ENCODE results near the gene IRS1.

IRS1 gene

GRCh38 chr2:226791487-226792081 is 8.0 kb downstream of the IRS1 start:
- peak; percentile 65 to 84 (median 75) for DNase-seq (ENCODE audit: low read depth in 2 of 3, low spot score in 2 of 3)

DNA sequence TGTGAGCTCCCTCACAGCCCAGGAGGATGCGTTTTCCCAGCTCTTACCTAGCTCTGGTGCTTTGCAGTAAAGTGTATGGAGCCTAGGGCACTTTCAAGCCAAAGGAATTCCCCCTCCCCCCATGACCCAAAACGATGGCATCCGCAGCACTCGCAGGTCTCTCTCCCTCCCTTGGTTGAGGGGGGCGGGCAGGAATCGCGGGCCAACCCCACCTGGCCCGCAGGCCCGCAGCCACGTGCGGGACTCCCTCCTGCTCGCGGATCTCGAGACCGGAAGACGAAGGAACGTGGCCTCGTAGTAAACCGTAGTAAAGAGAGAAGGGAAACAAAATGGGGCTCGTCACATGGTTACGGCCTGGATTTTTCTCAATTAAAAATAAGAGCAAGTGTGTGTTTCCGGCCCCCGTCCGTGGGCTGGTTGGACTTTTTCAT is 8.5 kb downstream of the IRS1 start:
- DNase-seq (ENCODE audit: low read depth in 2 of 3, low spot score in 2 of 3) = peak in 1 of 3 experiments; percentile 37

DNA sequence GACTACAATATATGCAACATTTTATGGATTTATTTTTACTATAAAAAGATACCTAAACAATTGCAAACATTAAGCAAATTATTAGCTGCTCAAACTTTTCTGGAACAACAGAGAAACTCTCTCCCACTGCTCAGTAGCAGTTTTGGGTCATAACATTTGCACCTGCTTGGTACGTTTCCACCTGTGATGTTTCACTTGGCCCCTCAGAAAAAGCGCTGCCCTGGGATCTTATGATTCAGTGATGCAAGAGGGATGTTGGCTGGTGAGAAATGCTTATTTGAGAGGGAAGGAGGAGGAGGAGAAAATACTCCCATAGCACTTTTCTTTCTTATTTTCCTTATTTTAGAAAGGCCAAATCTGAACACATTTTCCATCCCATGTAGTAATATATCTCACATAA is 9.2 kb downstream of the IRS1 start:
- no peak for DNase-seq (ENCODE audit: low read depth in 2 of 3, low spot score in 2 of 3)

DNA sequence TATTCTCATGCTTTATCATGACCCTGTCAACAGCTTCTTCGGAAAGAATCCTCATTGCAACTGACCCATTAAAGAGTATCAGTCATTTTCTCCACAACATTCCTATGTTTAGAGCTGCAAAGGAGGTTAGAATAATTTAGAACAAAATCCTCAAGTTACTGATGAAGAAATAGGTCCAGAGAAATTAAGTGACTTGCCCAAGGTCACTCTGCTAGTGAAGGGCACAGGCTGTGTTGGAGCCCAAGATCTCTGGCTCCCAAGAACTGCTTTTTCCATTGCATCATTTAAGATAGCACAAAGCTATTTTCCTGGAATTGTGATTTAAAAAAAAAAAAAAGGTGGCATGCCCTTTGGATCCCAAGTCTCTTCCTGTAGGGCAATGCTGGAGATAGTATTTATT is 9.6 kb downstream of the IRS1 start:
- no peak for DNase-seq (ENCODE audit: low read depth in 2 of 3, low spot score in 2 of 3)

GRCh38 chr2:226788881-226789490 is 10.6 kb downstream of the IRS1 start:
- no peak for DNase-seq (ENCODE audit: low read depth in 2 of 3, low spot score in 2 of 3)

DNA sequence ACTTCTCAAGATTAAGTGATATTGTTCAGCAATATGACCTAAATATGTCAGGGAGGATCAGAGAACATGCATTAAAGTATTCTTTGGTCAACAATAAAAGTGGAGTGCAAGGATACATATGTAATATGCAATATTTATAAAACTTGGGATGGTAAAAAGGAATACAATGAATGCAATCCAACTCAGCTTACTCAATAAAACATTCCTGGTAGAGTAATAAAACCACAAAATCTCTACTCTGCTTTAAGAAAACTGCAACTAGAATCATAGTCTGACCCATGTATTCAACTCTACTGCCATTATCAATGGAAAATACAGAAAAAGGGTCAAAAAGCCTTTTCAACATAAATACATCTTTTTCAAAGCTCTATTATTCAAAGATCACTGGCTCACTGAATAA is 11.6 kb downstream of the IRS1 start:
- no peak for DNase-seq (ENCODE audit: low read depth in 2 of 3, low spot score in 2 of 3)

- no peak for DNase-seq (ENCODE audit: low read depth in 2 of 3, low spot score in 2 of 3)
These were observed 15.7 kb downstream of the IRS1 start for GRCh38 chr2:226783885-226784284.

GRCh38 chr2:226782092-226782713 is 17.4 kb downstream of the IRS1 start:
- DNase-seq (ENCODE audit: low read depth in 2 of 3, low spot score in 2 of 3) = no peak

GRCh38 chr2:226780431-226780830 is 19.2 kb downstream of the IRS1 start:
- no peak for DNase-seq (ENCODE audit: low read depth in 2 of 3, low spot score in 2 of 3)

DNA sequence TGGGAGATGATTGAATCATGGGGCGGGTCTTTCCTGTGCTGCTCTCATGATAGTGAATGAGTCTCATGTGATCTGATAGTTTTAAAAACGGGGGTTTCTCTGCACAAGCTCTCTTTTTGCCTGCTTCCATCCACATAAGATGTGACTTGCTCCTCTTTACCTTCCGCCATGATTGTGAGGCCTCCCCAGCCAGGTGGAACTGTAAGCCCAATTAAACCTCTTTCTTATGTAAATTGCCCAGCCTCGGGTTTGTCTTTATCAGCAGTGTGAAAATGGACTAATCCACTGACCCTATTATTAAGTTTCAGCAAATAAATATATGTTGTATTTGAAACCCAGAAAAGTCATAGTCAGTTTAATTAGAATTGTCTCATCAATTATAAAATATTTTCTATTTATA is 22.0 kb downstream of the IRS1 start:
- DNase-seq (ENCODE audit: low read depth in 2 of 3, low spot score in 2 of 3) = no peak

- DNase-seq (ENCODE audit: low read depth in 2 of 3, low spot score in 2 of 3) = no peak
These were observed 23.5 kb downstream of the IRS1 start for GRCh38 chr2:226776104-226776503.

- no peak for DNase-seq (ENCODE audit: low read depth in 2 of 3, low spot score in 2 of 3)
These were observed 24.5 kb downstream of the IRS1 start for GRCh38 chr2:226775032-226775509.

GRCh38 chr2:226773291-226773690 is 26.3 kb downstream of the IRS1 start:
- DNase-seq (ENCODE audit: low read depth in 2 of 3, low spot score in 2 of 3) = no peak

- no peak for DNase-seq (ENCODE audit: low read depth in 2 of 3, low spot score in 2 of 3)
These were observed 27.0 kb downstream of the IRS1 start for GRCh38 chr2:226772389-226773179.

- no peak for DNase-seq (ENCODE audit: low read depth in 2 of 3, low spot score in 2 of 3)
These were observed 28.6 kb downstream of the IRS1 start for GRCh38 chr2:226771067-226771466.

DNA sequence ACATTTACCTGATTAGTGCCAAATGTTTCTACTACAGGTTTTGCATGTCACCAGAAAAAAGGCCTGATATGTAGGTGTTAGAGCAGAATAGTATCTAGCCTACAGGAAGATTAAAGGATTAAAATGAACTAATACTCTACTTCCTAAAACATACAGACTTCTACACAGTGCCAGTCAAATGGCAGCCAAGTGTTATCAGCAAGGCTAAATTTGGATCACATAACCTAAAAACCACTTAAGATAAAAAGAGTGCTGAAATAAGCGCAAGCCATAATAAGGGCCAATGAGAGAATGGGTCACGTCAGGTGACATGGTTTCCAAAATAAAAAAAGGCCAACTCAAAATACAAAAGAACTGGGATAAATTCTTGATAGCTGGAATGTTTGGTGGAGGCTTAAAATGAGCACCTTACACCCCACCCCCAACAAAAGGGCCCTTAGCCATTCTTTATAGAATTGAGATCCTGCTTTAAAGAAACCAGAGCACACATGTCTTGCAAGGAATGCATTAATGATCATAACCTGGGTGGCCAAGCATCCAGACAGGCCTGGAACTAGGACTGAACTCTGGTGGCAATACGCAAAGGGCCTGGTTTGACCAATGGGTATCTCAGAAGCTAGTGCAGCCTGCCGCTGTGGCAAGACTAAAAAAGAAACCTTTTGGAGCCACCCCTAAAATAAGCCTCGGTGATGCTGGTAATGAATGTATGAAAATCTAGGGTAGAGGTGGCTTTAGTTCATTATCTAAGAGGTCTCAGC is 32.4 kb downstream of the IRS1 start:
- DNase-seq (ENCODE audit: low read depth in 2 of 3, low spot score in 2 of 3) = no peak

GRCh38 chr2:226766352-226767055 is 33.1 kb downstream of the IRS1 start:
- no peak for DNase-seq (ENCODE audit: low read depth in 2 of 3, low spot score in 2 of 3)

DNA sequence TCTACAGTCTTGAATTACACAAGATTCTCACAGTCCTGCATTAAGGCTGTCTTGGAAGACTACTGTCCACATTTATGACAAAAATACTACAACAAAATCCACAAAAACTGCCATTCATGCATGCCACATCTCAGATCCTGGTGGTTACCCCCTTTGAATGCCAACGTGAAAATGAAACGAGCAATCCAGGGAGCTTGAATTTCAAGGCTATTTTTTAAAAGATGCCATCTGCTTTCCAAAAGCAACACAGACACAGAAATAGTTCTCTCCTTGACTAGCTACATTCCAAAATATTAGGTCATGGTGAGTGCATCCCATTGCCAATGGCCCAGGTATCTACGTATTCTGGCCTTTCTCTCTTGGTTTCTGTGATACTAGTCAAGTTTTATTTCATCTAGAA is 36.3 kb downstream of the IRS1 start:
- no peak for DNase-seq (ENCODE audit: low read depth in 2 of 3, low spot score in 2 of 3)

DNA sequence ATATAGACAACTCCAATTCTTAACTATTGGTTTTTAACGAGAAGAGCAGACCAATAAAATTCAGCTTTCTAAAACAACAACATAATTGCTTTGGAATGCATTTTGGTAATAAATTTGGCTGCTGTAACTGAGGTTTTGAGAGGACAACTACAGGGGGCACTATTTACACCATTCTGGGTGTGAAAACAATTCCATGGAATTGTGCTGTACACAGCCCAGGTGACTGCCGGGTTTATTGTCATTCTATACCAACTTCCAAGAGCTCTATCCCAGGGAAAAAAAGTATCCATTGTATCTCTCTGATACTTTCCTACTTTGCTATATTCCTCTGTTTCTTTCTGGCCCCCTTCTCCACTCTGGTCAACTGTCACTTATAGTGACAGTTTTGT is 38.4 kb downstream of the IRS1 start:
- no peak for DNase-seq (ENCODE audit: low read depth in 2 of 3, low spot score in 2 of 3)

- DNase-seq (ENCODE audit: low read depth in 2 of 3, low spot score in 2 of 3) = no peak
These were observed 39.0 kb downstream of the IRS1 start for GRCh38 chr2:226760412-226761194.

Measured in activated CD8-positive, alpha-beta memory T cell treated with anti-CD3 and anti-CD28 coated beads for 48 hours (primary cell).